BLaER1 (cell line): ENCODE data around the gene ZEB1.

ENCODE experiments used
- H3K27ac ChIP-seq: shearing (Covaris generic); formaldehyde crosslinking; 2 replicates; pipeline ENCODE4 v1.8.1; 2022
- H3K27me3 ChIP-seq: shearing (Covaris generic); formaldehyde crosslinking; 2 replicates; pipeline ENCODE4 v1.8.1; 2022
- H3K36me3 ChIP-seq: shearing (Covaris generic); formaldehyde crosslinking; 2 replicates; pipeline ENCODE4 v1.8.1; 2022
- H3K4me1 ChIP-seq: shearing (Covaris generic); formaldehyde crosslinking; 2 replicates; pipeline ENCODE4 v1.8.1; 2022
- H3K4me2 ChIP-seq: shearing (Covaris generic); formaldehyde crosslinking; 2 replicates; pipeline ENCODE4 v1.8.1; 2022
- H3K4me3 ChIP-seq: shearing (Covaris generic); formaldehyde crosslinking; 2 replicates; pipeline ENCODE4 v1.8.1; 2022
- H3K9ac ChIP-seq: shearing (Covaris generic); formaldehyde crosslinking; 2 replicates; pipeline ENCODE4 v1.8.1; 2022
- H3K9me3 ChIP-seq: shearing (Covaris generic); formaldehyde crosslinking; 2 replicates; pipeline ENCODE4 v1.8.1; 2022
- H4K20me1 ChIP-seq: shearing (Covaris generic); formaldehyde crosslinking; 2 replicates; pipeline ENCODE4 v1.8.1; 2022
- Cebpa-rat ChIP-seq: shearing (Covaris generic); IDR thresholded peaks from 2 replicates; pipeline ENCODE4 v1.8.1; 2022

Gene ZEB1

GRCh38 chr10:31515819-31516402, 196.9 kb downstream of the ZEB1 start:
- H4K20me1 ChIP-seq, result no peaks in the 10 kb centered on the region
- H3K9me3 ChIP-seq, result no peaks in the 10 kb centered on the region
- no peak overlapping the region for H3K4me2 ChIP-seq
- no peak overlapping the region for H3K4me3 ChIP-seq
- no peak overlapping the region for H3K9ac ChIP-seq
- H3K36me3 ChIP-seq, result peaks cover 10% of the 10 kb centered on the region
- H3K27me3 ChIP-seq, result no peaks in the 10 kb centered on the region
- no peak for TF ChIP-seq Cebpa-rat
- H3K4me1 ChIP-seq, result no peaks in the 10 kb centered on the region
- no peak overlapping the region for H3K27ac ChIP-seq

DNA sequence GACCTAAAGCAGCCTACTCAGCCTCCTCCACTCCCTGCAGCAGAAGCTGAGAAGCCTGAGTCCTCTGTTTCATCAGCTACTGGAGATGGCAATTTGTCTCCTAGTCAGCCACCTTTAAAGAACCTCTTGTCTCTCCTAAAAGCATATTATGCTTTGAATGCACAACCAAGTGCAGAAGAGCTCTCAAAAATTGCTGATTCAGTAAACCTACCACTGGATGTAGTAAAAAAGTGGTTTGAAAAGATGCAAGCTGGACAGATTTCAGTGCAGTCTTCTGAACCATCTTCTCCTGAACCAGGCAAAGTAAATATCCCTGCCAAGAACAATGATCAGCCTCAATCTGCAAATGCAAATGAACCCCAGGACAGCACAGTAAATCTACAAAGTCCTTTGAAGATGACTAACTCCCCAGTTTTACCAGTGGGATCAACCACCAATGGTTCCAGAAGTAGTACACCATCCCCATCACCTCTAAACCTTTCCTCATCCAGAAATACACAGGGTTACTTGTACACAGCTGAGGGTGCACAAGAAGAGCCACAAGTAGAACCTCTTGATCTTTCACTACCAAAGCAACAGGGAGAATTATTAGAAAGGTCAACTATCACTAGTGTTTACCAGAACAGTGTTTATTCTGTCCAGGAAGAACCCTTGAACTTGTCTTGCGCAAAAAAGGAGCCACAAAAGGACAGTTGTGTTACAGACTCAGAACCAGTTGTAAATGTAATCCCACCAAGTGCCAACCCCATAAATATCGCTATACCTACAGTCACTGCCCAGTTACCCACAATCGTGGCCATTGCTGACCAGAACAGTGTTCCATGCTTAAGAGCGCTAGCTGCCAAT, 202.2 kb downstream of the ZEB1 start:
- no peak overlapping the region for H3K9ac ChIP-seq
- H3K27me3 ChIP-seq, result no peaks in the 10 kb centered on the region
- H4K20me1 ChIP-seq, result no peaks in the 10 kb centered on the region
- H3K36me3 ChIP-seq, result peaks cover 18% of the 10 kb centered on the region
- no peak for TF ChIP-seq Cebpa-rat
- no peak overlapping the region for H3K27ac ChIP-seq
- H3K4me3 ChIP-seq, result no peak overlapping the region
- no peak overlapping the region for H3K4me2 ChIP-seq
- no peaks in the 10 kb centered on the region for H3K4me1 ChIP-seq
- no peaks in the 10 kb centered on the region for H3K9me3 ChIP-seq

- no peak overlapping the region for H3K9ac ChIP-seq
- H3K4me2 ChIP-seq, result no peak overlapping the region
- no peaks in the 10 kb centered on the region for H3K9me3 ChIP-seq
- no peak overlapping the region for H3K4me3 ChIP-seq
- TF ChIP-seq Cebpa-rat, result no peak
- no peaks in the 10 kb centered on the region for H3K27me3 ChIP-seq
- no peaks in the 10 kb centered on the region for H4K20me1 ChIP-seq
- H3K27ac ChIP-seq, result no peak overlapping the region
- H3K36me3 ChIP-seq, result peaks cover 18% of the 10 kb centered on the region
- no peaks in the 10 kb centered on the region for H3K4me1 ChIP-seq
These were observed 203.8 kb downstream of the ZEB1 start for GRCh38 chr10:31522820-31523219.

- peaks cover 18% of the 10 kb centered on the region for H3K36me3 ChIP-seq
- no peak overlapping the region for H3K4me3 ChIP-seq
- no peak for TF ChIP-seq Cebpa-rat
- H4K20me1 ChIP-seq, result no peaks in the 10 kb centered on the region
- no peak overlapping the region for H3K9ac ChIP-seq
- no peak overlapping the region for H3K4me2 ChIP-seq
- no peaks in the 10 kb centered on the region for H3K4me1 ChIP-seq
- H3K9me3 ChIP-seq, result no peaks in the 10 kb centered on the region
- no peaks in the 10 kb centered on the region for H3K27me3 ChIP-seq
- no peak overlapping the region for H3K27ac ChIP-seq
These were observed 205.4 kb downstream of the ZEB1 start for GRCh38 chr10:31524460-31524859.

DNA sequence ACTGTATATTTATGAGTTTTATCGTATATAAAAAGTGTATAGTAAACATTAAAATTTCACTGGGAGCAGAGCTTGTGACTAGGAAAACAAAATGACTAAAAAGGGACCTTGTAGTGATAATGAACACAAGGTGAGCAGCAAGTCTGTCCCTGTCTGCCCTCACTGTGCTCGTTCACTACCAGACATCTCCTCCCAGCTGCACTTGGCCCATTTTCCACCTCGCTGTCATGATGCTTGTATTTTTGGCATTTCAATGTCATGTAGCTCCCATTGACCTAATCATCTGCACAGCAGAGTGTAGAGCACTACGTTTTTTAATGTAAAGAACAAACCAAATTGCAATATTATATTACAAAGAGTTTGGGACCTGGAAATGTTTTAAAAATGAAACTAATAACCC, 207.2 kb downstream of the ZEB1 start:
- Histone ChIP-seq H3K36me3 (peaks cover 6% of the 10 kb centered on the region; the same call in 1 of the 2 replicates), H3K4me2 (no peak overlapping the region), H3K4me1 (no peaks in the 10 kb centered on the region), H3K4me3 (no peak overlapping the region), H4K20me1 (no peaks in the 10 kb centered on the region), H3K9me3 (no peaks in the 10 kb centered on the region), H3K27ac (no peak overlapping the region), H3K27me3 (no peaks in the 10 kb centered on the region), H3K9ac (no peak overlapping the region)
- no peak for TF ChIP-seq Cebpa-rat

GRCh38 chr10:31526681-31527080, 207.7 kb downstream of the ZEB1 start:
- no peaks in the 10 kb centered on the region for H3K9me3 ChIP-seq
- no peak overlapping the region for H3K4me2 ChIP-seq
- H3K4me1 ChIP-seq, result no peaks in the 10 kb centered on the region
- no peak for TF ChIP-seq Cebpa-rat
- H3K4me3 ChIP-seq, result no peak overlapping the region
- H4K20me1 ChIP-seq, result no peaks in the 10 kb centered on the region
- H3K27me3 ChIP-seq, result no peaks in the 10 kb centered on the region
- H3K36me3 ChIP-seq, result peaks cover 1% of the 10 kb centered on the region; the same call in 1 of the 2 replicates
- H3K27ac ChIP-seq, result no peak overlapping the region
- no peak overlapping the region for H3K9ac ChIP-seq

DNA sequence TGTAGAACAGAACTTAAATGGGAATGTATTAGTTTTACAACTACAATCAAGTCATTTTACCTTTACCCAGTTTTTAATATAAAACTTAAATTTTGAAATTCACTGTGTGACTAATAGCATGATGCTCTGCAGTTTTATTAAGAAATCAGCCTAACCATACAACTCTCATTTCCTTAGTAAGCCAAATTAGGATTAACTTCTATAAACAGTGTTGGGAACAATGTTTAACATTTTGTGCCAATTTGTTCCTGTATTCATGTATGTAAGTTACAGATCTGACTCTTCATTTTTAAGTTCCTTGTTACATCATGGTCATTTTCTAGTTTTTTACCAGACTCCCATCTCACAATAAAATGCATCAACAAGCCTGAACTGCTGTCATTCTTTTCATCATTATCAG, 209.8 kb downstream of the ZEB1 start:
- H3K4me2 ChIP-seq, result no peak overlapping the region
- H4K20me1 ChIP-seq, result no peaks in the 10 kb centered on the region
- no peak for TF ChIP-seq Cebpa-rat
- H3K36me3 ChIP-seq, result no peaks in the 10 kb centered on the region
- no peak overlapping the region for H3K9ac ChIP-seq
- no peaks in the 10 kb centered on the region for H3K4me1 ChIP-seq
- no peak overlapping the region for H3K27ac ChIP-seq
- no peaks in the 10 kb centered on the region for H3K27me3 ChIP-seq
- no peak overlapping the region for H3K4me3 ChIP-seq
- no peaks in the 10 kb centered on the region for H3K9me3 ChIP-seq

GRCh38 chr10:31536302-31536701, 217.3 kb downstream of the ZEB1 start:
- Histone ChIP-seq H3K4me3 (no peak overlapping the region), H4K20me1 (no peaks in the 10 kb centered on the region), H3K4me2 (no peak overlapping the region), H3K9ac (no peak overlapping the region), H3K27me3 (no peaks in the 10 kb centered on the region), H3K27ac (no peak overlapping the region), H3K4me1 (no peaks in the 10 kb centered on the region), H3K36me3 (no peaks in the 10 kb centered on the region), H3K9me3 (no peaks in the 10 kb centered on the region; the same call in 1 of the 2 replicates)
- no peak for TF ChIP-seq Cebpa-rat

DNA sequence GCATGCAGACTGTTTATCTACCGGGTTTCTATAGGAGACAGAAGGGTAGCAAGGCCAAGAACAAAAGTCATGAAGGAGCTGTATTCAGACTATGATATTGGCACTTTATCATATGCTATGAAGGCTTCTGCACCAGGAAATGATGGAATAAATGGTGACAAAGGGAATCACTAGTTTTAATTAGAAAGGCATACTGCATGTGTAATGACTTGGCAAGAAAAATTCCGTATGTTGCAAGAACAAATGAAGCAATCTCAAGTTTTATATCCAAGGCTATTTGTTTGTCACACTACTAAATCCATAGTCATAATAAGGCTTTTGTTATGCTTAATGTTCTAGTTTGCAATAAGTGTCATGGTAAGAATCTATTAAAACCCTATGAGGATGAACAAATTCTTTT, 230.9 kb downstream of the ZEB1 start:
- peaks cover 8% of the 10 kb centered on the region for H3K4me1 ChIP-seq
- H3K27ac ChIP-seq, result no peak overlapping the region
- H3K9me3 ChIP-seq, result peaks cover 23% of the 10 kb centered on the region; the same call in 1 of the 2 replicates
- no peak for TF ChIP-seq Cebpa-rat
- H3K27me3 ChIP-seq, result no peaks in the 10 kb centered on the region
- H3K9ac ChIP-seq, result no peak overlapping the region
- H3K36me3 ChIP-seq, result no peaks in the 10 kb centered on the region
- no peak overlapping the region for H3K4me2 ChIP-seq
- H4K20me1 ChIP-seq, result no peaks in the 10 kb centered on the region
- H3K4me3 ChIP-seq, result no peak overlapping the region

GRCh38 chr10:31554556-31554955, 235.5 kb downstream of the ZEB1 start:
- Histone ChIP-seq H3K4me3 (no peak overlapping the region), H3K9me3 (peaks cover 47% of the 10 kb centered on the region), H3K9ac (no peak overlapping the region), H3K4me2 (peak overlapping the region; percentile 28), H3K27ac (no peak overlapping the region), H3K27me3 (no peaks in the 10 kb centered on the region), H3K4me1 (peaks cover 9% of the 10 kb centered on the region), H4K20me1 (no peaks in the 10 kb centered on the region), H3K36me3 (no peaks in the 10 kb centered on the region)
- TF ChIP-seq Cebpa-rat, result no peak
